Right lobe of liver (tissue), 6 donors: ENCODE results near the gene ATXN1. TPM values are rescaled to one million over a fixed set of nuclear protein-coding genes. Genes with fewer than 3 reads are reported as not detected.
A peak's percentile ranks its signal among the peaks of the same experiment; 100 is the strongest.

ENCODE experiments used
- ATAC-seq, 4 donors: fragments of 200-7000 bp; cut with Tn5 transposase; one replicate each; pipeline ENCODE4 v1.9.1; 2020; ENCODE audit warnings: mild to moderate bottlenecking in 4 of 4, moderate library complexity in 4 of 4
- DNase-seq, 3 donors: peaks; one replicate each; pipeline ENCODE4 v3.0.0-alpha.2; 2020
- H3K27ac ChIP-seq, 3 donors: fragments of 200-600 bp; one replicate each; pipeline ENCODE4 v1.8.0; 2022
- H3K27me3 ChIP-seq, 2 donors: fragments of 200-600 bp; one replicate each; pipeline ENCODE4 v1.8.0; 2022
- H3K36me3 ChIP-seq, 4 donors: fragments of 200-600 bp; sonication (generic) in 1 of 4; one replicate each; pipeline versions ENCODE4 v1.5.1 to v1.8.0; 2017 to 2022; ENCODE audit warnings: control low read depth in 1 of 4
- H3K4me1 ChIP-seq, 4 donors: fragments of 200-600 bp; sonication (generic) in 1 of 4; one replicate each; pipeline versions ENCODE4 v1.5.1 to v1.8.0; 2017 to 2022; ENCODE audit warnings: control low read depth in 1 of 4
- H3K4me3 ChIP-seq, 3 donors: fragments of 200-600 bp; one replicate each; pipeline ENCODE4 v1.8.0; 2022
- H3K9me3 ChIP-seq, 4 donors: fragments of 200-600 bp; sonication (generic) in 1 of 4; one replicate each; pipeline versions ENCODE4 v1.5.1 to v1.8.0; 2017 to 2022; ENCODE audit warnings: control low read depth in 1 of 4
- POLR2A ChIP-seq: fragments of 450-650 bp; IDR thresholded peaks from one replicate; pipeline ENCODE4 v1.6.1; 2017; ENCODE audit warnings: antibody characterized with exemption, mild to moderate bottlenecking
- WGBS: methylation state at CpG from one replicate; pipeline ENCODE4 v1.1.6; 2018; ENCODE audit warnings: low coverage, low lambda C conversion rate; ENCODE audit not compliant: insufficient coverage; ENCODE audit errors: missing lambda C conversion rate; 5-methylcytosine and 5-hydroxymethylcytosine counted together
- intact Hi-C, 2 donors: fragments of 100-400 bp; cut with DNase I; formaldehyde crosslinking; loops; one replicate each; pipeline versions ENCODE4 v1.11.2 to v1.14.1; 2022
- total RNA-seq, 6 experiments: library from RNA; depleted of rRNA in 2 of 6; stranded (reverse); fragments of >200 nt in 2 of 6; fragmentation: NEBNext Ultra II Directional in 3 of 6; extraction: Animal tissue kit (Norgen Biotek cat#: 25700) in 3 of 6; gene quantifications; one replicate each; pipeline versions ENCODE4 v1.1.0 to v1.2.4, GENCODE V29; 2016 to 2023
- TF ChIP-seq, protein P1 (sequence below), 4 donors: fragments of 200-600 bp in 3 of 4; fragments of 450-650 bp in 1 of 4; IDR thresholded peaks; one replicate each; pipeline versions ENCODE4 v1.5.1 to v1.8.0; 2016 to 2022; ENCODE audit warnings: antibody characterized with exemption in 4 of 4, mild to moderate bottlenecking in 2 of 4
- donor health status: DM: no; HTN: yes; CAD: no.
- donor health status: DM: no; HTN: no; CAD: no.
- donor health status: DM: no; HTN: no; CAD: no.
- donor health status: DM: no; HTN: yes; CAD: no.
- donor health status: DM: no; HTN: yes; CAD: no.

ATXN1 gene
- total RNA-seq, 6 experiments from 2014 or later, result 23.2 to 28.7 (median 25.0) TPM

- H3K4me1 ChIP-seq, result peaks cover 0 to 17% (median 7%) of the 10 kb centered on the region in 4 donors
These were observed 74.2 kb downstream of the ATXN1 start for GRCh38 chr6:16687045-16687444.

GRCh38 chr6:16684896-16685554, 76.2 kb downstream of the ATXN1 start:
- Histone ChIP-seq H3K36me3 (no peaks in the 10 kb centered on the region), H3K4me3 (no peak overlapping the region), H3K27ac (no peak overlapping the region), H3K4me1 (peaks cover 0 to 17% (median 7%) of the 10 kb centered on the region in 4 donors), H3K9me3 (no peaks in the 10 kb centered on the region), H3K27me3 (no peaks in the 10 kb centered on the region)
- ATAC-seq (peak in 1 of 4 donors; percentile 32), DNase-seq (no peak)
- TF ChIP-seq, protein P1, sequence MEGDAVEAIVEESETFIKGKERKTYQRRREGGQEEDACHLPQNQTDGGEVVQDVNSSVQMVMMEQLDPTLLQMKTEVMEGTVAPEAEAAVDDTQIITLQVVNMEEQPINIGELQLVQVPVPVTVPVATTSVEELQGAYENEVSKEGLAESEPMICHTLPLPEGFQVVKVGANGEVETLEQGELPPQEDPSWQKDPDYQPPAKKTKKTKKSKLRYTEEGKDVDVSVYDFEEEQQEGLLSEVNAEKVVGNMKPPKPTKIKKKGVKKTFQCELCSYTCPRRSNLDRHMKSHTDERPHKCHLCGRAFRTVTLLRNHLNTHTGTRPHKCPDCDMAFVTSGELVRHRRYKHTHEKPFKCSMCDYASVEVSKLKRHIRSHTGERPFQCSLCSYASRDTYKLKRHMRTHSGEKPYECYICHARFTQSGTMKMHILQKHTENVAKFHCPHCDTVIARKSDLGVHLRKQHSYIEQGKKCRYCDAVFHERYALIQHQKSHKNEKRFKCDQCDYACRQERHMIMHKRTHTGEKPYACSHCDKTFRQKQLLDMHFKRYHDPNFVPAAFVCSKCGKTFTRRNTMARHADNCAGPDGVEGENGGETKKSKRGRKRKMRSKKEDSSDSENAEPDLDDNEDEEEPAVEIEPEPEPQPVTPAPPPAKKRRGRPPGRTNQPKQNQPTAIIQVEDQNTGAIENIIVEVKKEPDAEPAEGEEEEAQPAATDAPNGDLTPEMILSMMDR (IDR thresholded peaks at IDR 0.05), result no peak
- no peak for TF ChIP-seq POLR2A
- WGBS, result 78% methylated on average over 7 of the region's 7 CpGs
- intact Hi-C loops, result no loop called here

More at GRCh38 chr6:16687045-16687444, 74.2 kb downstream of the ATXN1 start:
- H3K36me3 ChIP-seq, result no peaks in the 10 kb centered on the region
- H3K4me3 ChIP-seq, result no peak overlapping the region
- no peaks in the 10 kb centered on the region for H3K27me3 ChIP-seq
- TF ChIP-seq POLR2A, result no peak
- TF ChIP-seq, protein P1 (IDR thresholded peaks at IDR 0.05), result no peak
- no peaks in the 10 kb centered on the region for H3K9me3 ChIP-seq
- H3K27ac ChIP-seq, result no peak overlapping the region
- WGBS, result 81% methylated on average over 3 of the region's 3 CpGs
- DNase-seq (no peak), ATAC-seq (no peak)
- intact Hi-C loops, result no loop called here

DNA sequence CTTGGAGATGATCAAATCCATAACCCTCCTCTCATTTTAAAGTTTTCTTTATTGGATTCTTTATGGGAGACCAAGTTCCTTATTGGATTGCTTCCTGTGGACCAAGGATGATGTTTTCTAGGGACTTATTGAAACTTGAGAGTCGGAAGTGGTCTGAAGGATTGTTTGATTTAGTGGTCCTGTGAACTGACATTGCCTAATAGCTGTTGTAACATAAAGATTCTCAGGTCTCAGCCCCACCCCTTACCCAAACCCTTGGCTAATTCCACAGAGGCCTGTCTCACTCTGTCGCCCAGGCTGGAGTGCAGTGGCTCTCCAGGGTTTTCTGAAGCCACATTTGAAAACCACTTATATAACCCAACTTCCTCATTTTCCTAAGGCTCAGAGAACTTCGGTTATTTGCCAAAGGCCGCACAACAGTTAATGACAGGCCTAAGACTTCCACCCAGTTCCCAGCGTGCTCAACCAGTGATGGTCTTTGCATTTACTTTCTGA, 77.0 kb downstream of the ATXN1 start:
- no peaks in the 10 kb centered on the region for H3K36me3 ChIP-seq
- 88% methylated on average over 4 of the region's 5 CpGs for WGBS
- TF ChIP-seq, protein P1 (IDR thresholded peaks at IDR 0.05), result no peak
- no peak for TF ChIP-seq POLR2A
- DNase-seq, result no peak
- H3K4me1 ChIP-seq, result peaks cover 0 to 17% (median 7%) of the 10 kb centered on the region in 4 donors
- no peaks in the 10 kb centered on the region for H3K27me3 ChIP-seq
- H3K4me3 ChIP-seq, result no peak overlapping the region
- H3K9me3 ChIP-seq, result no peaks in the 10 kb centered on the region
- H3K27ac ChIP-seq, result peak overlapping the region in 2 of 3 donors; percentile 1 to 2
- ATAC-seq, result peak; percentile 12 to 55 (median 24)
- intact Hi-C loops, result no loop called here

GRCh38 chr6:16683641-16684194, 77.5 kb downstream of the ATXN1 start:
- ATAC-seq (peak; percentile 85 to 94 (median 89)), DNase-seq (peak; percentile 46 to 72 (median 68))
- no peak for TF ChIP-seq POLR2A
- TF ChIP-seq, protein P1 (IDR thresholded peaks at IDR 0.05), result no peak
- H3K4me1 ChIP-seq, result peaks cover 0 to 17% (median 7%) of the 10 kb centered on the region in 4 donors
- H3K27me3 ChIP-seq, result no peaks in the 10 kb centered on the region
- H3K27ac ChIP-seq, result peak overlapping the region in 2 of 3 donors; percentile 1 to 2
- H3K4me3 ChIP-seq, result no peak overlapping the region
- H3K36me3 ChIP-seq, result no peaks in the 10 kb centered on the region
- no peaks in the 10 kb centered on the region for H3K9me3 ChIP-seq
- 31% methylated on average over 4 of the region's 4 CpGs for WGBS
- intact Hi-C loops, result no loop called here
